NCI-H748 treated with DMSO at 0.1 percent for 48 hours (cell line): ENCODE measurements around the gene ANK2.

ENCODE experiments used
- DNase-seq: peaks from one replicate; lab custom pipeline; 2025; lab: John Stamatoyannopoulos, UW

ANK2 gene

DNA sequence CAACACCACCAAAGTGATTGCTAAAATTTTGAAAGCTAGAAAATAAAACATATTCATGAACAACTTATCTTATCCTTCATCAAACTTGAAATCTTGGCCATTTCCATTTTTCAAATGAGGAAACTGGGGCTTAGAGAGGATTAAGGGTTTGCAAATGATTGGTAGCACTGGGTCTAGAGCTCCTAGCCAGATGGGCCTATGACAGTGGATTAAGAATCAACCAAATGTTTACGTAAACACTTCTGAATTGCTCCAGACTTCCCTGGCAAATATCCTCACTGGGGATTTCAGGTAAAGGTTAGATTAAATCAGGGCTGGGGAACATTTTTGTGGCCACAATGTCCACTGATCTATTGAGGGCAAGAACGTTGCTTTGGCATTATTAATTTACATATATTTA is 241.2 kb downstream of the ANK2 start:
- no peak for DNase-seq

DNA sequence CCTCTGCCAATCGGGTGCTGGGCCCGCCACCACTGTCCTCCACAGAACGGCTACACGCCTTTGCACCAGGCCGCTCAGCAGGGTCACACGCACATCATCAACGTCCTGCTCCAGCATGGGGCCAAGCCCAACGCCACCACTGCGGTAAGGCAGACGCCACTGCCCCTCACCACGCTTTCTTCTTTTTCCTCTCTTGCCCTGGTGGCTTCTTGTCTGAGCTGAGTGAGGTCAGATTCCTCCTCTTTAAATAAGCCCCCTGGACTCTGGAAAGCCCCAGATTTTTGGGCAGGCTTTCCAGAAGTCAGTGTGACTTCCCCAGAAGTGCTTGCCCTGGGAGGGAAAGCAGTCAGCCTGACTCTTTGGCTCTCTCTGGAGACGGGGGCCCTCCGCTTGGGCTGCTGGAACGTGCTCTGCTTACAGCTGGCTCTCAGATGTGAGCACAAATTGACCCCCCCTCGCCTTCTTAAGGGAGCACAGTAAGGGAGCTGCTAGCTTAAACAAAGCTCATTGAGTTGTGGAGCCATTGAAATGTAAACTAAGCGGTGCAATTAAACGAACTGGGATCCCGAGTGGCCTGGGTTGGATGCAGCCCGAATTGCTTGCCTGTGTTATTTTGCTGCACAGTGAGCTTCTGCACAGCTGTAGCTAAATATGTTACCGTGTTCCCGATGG is 243.1 kb downstream of the ANK2 start:
- no peak for DNase-seq

DNA sequence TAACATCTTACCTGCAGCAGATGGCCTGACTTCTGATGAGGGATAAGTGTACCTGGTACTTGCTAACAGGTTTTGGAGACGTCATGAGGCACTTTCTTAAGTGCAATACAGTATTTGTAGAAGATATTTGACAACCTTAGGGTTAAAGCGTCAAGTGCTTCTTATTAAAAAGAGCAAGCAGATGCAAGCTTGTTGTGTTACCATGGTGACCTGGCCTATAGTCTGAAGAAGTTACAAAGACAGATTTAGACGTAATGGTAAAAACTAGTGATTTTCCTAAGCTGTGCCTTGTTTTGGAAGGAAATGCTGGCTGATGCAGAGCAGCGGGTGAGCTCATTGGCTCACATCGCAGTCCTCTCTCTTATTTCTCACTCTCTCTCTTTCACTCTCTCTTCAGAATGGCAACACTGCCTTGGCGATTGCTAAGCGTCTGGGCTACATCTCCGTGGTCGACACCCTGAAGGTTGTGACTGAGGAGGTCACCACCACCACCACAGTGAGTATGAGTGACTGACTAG is 243.6 kb downstream of the ANK2 start:
- no peak for DNase-seq

DNA sequence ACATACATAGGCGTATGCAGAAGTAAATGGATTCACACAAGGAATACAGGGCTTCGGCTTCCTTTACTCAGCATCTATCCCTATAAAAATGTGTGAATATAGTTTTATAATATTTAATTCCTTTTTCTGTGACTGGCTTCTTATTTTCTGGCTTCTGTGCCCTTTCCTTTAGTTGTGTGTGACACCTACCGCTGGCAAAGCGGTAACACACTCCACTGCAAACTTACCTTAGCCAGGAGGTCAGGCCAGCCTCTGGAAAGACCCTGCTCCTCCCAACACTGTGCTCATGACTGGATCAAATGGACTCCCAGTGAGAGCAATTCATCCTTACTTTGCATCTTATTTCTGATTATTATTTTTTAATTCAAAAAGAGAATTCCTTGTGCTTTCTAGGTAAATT is 244.2 kb downstream of the ANK2 start:
- no peak for DNase-seq

DNA sequence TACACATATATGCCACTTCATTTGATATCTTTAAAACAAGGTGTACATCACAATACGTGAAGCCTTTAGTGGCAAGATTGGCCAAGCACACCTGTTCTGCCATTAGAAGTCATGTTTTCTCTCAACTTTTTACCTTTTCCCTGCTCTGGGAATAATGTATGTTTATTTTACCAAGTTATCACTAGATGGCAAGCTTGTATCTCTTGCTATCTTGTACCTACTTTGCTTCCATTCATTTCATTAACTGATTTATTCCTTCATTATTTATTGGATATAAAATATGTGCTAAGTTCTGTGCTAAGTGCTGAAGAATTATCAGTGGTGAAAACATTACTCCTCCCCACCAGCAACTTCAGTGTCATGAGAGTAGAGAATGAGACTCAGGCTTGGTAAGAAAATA is 245.5 kb downstream of the ANK2 start:
- no peak for DNase-seq

DNA sequence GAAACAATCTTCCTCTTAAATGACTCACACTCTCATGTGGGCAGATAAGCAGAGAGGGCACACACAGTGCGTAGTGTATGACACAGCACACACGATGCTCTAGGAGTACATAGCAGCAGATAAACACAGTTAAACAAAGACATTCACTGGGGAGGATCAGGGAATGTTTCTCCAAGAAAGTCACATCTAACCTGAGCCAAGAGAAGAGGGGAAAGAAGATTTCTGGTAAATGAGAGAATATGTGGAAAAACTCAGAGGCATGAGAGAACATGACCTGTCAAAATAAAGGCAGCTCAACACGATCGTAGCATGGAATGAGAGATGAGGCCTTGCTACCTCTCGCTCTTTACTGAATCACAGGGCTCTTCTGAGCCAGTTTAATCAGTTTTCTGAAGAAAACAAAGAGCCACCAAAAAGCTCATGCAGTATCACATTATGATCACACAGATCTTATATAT is 251.0 kb downstream of the ANK2 start:
- no peak for DNase-seq

DNA sequence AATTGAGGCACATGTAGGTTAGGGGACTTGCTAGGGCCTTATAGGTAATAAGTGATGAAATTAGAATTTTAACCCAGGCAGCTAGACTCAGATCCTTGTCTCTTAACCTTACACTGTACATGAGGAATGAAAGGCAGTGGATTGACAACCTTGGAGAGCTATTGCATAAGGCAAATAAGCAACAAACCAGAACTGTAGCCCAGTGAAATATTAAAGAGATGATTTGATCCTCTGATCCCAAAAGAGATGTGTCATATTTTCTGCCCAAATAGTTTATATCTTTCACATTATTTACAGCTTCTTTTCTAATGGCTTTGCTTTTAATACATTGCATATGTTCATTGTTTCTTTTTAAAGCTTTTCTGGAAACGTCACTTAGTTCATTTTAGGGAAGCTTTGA is 252.6 kb downstream of the ANK2 start:
- no peak for DNase-seq

DNA sequence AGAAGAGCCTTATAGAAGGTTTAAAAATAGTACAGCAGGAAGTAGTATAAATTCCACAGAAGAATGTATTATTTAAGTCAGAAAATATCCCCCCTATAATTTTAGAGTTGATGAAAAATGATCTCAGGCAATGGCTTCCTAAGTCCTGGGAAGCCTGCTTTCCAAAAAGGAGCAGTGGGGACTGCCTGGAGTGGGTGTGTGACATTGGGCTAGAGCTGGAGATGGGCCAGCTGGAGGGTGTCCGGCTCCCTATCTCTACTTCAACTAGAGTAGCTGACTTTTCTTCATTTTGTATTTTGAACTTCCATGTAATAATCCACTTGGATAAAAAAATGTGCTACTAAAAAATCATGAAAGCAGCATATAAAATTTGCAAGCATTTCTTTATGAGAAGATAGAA is 253.9 kb downstream of the ANK2 start:
- DNase-seq, result no peak

DNA sequence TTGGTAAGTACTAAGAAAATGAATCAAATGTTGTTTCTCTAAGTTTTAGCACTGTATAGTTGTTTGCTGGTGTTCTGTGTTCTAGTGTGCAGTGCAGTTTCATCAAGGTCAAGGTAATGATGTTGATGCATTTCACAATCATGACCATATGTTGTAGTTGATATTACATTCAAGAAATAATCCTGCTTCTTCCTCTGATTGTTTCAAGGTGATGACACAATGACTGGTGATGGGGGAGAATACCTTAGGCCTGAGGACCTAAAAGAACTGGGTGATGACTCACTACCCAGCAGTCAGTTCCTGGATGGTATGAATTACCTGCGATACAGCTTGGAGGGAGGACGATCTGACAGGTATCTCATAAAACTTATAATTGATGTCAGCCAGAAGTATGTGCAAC is 261.6 kb downstream of the ANK2 start:
- DNase-seq, result no peak

DNA sequence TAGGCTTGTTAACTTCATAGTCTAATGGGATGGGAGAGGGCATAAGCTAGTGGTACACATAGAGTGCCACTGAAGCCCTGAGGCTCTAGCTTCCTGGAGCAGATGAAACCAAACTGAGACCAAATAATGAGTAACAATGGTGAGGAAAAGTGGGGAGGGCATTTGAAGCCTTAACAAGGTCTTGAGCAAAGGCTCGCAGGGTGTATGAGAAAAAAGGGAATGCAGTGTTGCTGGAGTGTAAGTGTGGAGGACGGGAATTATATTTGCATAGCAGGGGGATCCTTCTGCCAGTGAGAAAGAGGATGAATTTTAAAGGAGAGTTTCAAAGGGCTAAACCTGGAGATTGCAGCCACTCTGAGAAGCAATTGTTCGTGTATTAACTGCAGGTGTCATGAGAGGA is 263.1 kb downstream of the ANK2 start:
- DNase-seq, result no peak

DNA sequence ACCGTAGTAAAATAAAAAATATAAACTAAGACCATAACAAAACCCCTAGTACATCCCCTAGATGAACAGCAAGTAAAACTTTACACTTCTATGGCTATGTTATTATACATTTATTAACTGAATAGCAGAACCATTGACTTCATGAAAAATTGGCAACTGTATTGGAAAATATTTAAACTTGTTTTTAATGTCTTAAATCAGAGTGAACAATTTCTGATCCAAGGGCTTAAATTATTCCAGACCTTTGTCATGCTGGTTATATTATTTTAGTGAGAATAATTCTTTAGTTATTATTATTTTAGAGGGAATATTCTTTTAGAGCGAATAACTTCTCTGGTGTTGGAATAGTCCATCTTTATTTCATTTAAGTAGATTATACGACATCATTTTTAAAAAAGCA is 265.0 kb downstream of the ANK2 start:
- no peak for DNase-seq

DNA sequence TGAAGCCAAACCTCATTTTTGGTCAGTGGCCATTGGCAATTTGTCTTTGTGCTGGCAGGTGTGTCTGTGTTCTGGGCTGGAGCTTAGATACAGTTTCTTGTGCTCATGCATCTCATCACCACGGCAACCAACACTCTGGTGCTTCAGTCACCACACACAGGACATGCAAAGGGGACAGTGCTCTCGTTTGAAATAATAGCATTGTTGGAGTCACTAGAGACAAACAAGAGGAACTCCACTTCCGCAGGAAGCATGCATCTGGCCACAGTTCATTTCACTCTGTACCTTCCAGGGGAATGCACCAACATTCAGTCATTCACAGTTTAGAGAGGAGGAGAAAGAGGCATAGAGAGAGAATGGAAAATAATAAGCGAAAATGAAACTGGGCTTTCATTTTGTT is 267.4 kb downstream of the ANK2 start:
- DNase-seq, result no peak

DNA sequence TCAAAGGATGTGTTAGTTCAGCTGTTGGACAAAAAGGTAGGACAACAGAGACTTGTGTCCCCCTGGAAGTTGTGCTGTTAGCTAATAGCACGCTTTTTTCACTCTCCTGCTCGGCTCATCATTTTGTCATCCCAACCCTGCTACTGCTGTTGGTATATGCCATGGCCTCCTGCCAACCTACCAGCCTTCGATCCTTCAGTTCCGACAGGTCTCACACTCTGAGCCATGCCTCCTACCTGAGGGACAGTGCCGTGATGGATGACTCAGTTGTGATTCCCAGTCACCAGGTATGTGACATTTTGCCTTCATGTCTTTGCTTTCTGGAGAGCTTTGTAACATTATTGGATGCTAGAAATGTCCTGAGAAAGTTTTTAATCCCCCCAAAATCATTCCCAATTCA is 268.1 kb downstream of the ANK2 start:
- no peak for DNase-seq

DNA sequence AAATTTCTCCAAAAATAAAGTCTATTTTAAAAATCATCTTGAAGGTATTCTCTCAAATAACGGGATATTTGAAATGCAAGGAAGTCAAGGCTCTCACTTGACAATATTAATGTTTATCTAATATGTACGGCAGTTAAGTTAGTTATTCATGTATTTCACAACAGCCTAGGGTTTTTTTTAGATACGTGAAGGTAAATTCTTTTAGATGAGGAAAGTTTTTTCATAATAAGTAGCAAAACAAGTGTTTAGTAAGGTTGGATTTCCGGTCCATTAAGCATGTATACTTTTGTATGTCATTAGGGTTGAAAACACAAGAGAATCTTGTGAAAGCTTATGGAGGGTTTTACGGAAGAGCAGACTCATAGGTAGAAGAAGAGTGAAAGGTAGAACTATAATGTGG is 273.3 kb downstream of the ANK2 start:
- no peak for DNase-seq

DNA sequence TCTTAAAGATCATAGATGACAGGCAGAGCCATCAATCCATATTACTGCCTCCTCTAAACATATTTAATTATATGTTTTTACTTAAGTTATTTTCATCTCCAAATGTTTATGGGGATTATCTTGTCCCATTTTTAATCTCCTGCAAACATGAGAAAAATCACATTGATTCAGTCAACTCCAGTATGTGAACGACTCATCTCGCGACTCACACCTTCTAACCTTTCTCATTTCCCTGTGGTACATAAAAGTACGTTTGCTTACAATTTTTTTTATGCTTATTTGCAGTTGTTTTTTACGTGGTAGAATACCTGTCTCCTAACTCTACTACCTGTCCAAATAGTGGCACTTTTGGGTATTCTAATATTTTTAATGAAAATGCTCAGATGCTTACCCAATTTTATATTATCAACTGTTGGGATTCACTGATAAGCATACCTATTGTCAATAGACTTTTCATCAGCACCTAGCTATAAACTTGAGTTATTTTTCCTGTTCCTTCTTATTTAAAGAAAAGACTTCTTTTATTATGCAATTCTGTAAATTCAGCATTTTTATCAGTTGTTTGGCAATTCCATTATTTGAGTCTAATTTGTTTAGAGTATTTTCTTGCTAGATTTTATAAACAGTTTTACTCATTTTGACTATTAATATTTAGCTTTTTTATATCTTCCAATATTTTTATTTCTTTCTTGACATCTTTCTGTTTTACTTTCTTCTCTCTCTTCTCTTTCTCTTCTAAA is 276.6 kb downstream of the ANK2 start:
- DNase-seq, result no peak

DNA sequence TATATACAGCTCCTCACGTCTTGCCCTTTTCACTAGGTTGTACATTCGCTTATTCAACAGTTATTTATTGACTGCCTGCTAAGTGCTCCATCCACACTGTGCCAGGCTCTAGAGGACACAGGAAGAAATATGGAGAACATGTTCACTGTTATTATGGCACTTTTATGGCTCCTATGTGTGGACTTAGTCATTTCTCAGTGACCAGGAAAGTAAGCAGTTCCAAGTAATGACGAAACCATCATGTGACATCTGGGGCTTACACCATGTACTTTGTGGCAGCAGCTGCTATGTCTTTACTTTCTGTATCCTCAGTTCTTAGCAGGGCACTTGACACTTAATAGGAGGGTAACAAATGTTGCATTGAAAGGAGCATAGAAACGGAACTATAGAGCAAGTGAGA is 278.0 kb downstream of the ANK2 start:
- no peak for DNase-seq

DNA sequence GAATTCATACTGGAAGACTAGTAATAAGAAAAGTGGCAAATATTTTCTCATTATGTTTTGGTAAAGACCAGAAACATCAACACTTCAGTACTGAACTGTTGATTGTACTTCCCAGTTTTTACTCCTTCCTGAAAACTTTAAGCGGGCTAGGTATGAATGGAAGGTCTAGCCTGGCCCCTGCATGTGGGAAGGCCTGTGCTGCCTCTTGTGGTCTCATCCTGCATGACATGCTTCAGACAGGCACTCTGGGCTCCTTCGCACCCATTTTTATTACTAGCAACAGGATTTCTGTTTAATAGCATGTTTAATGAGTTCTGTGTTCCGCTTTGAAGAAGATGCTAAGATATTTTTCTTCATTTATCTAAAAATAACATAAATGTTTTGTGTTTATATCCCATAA is 279.1 kb downstream of the ANK2 start:
- DNase-seq, result no peak

DNA sequence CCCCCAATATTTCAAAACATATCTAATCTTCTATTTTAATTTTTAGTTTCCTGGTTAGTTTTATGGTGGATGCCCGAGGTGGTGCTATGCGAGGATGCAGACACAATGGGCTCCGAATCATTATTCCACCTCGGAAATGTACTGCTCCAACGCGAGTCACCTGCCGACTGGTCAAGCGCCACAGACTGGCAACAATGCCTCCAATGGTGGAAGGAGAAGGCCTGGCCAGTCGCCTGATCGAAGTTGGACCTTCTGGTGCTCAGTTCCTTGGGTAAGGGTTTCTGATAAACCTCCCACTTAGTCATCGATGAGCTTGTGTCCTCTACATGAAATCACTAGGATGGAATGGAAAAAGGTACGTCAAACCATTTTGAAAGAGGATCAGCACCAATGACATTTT is 280.7 kb downstream of the ANK2 start:
- no peak for DNase-seq

DNA sequence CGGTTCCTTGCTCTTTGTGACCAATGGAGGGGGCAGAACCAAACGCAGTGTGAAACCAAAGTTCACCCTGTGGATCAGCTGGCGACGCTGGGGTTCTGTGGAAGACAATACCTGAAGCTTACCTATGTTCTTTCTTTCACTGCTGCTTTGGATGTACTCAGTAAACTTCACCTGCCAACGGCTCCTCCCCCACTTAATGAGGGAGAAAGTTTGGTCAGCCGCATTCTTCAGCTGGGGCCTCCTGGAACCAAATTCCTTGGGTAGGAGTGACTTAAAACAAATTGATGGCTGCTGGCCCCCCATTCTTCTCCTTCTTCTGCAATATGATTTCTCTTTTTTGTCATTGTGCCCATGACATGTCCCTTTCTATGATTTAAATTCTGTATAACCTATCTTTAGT is 282.4 kb downstream of the ANK2 start:
- DNase-seq, result no peak

DNA sequence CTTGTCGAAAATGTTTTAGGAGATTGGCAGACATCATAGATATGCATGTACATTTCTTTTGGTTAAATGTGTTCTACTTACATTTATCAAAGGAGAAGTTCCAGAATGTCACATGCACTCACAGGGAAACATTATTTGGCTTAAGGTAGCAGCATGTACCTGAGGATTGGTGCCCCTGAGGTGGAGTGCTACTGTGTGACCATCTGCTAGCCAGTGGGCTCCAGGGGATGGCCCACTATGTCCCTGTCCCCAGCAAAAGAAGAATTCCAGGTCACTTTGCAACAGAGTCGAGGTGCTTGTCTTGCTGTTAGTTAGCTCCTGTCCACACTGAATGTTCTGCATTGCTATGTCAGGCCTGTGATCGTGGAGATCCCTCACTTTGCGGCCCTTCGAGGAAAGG is 283.2 kb downstream of the ANK2 start:
- DNase-seq, result no peak

DNA sequence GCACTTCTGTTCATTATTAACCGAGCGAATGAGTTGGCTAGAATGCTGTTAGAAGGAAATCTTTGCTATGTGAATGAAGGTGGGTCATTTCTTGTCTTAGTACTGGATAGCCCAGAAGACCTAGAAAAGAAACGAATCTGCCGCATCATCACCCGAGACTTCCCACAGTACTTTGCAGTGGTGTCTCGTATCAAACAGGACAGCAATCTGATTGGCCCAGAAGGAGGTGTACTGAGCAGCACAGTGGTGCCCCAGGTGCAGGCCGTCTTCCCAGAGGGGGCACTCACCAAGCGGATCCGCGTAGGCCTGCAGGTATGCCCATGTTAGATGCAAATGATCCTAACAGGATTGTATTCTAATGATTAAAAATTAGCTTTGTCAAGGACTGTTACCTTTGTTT is 286.3 kb downstream of the ANK2 start:
- DNase-seq, result no peak

DNA sequence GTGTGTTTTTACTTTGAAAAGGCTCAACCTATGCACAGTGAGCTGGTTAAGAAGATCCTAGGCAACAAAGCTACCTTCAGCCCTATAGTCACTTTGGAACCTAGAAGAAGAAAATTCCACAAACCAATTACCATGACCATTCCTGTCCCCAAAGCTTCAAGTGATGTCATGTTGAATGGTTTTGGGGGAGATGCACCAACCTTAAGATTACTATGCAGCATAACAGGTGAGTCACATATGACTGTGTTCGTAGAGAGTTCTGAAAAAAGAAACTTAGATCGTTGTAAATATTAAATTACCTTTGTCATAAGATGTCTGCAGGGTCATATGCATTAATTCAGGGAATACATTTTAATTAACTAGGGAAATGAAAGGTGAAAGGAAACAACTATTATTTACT is 287.1 kb downstream of the ANK2 start:
- no peak for DNase-seq

DNA sequence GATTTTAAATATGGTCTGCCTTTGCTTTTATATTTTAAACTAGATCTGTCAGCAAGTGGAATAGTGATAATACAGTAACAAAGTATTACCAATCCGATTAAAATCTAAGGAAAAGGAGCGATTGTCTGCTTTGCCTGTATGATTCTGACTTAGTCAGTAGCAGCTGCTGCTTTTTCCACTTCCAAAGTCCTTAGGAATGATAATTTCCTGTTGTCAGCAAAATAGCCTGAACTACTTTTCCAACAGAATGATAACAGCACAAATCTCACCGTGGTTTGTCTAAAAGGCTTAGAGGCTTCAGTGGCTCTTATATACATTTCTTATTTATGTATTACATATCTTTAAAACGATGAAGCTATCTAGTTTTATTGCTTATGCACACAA is 290.0 kb downstream of the ANK2 start:
- DNase-seq, result no peak

DNA sequence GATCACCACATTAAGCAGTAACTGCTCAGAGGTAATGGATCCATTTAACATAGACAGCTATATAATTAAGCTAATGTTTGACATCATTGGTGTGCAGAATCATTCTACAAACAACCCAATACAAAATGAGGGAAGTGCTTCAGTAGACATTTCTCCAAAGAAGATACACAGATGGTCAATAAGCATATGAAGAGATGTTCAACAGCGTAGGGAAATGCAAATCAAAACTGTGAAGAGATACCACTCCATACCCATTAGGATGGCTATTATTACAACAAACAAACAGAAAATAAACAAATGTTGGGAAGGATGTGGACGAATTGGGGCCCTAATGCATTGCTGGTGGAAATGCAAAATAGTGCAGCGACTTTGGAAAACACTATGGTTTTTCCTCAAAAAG is 294.6 kb downstream of the ANK2 start:
- no peak for DNase-seq
